Measurements from ENCODE around the gene MRPL43.

Gene MRPL43

DNA sequence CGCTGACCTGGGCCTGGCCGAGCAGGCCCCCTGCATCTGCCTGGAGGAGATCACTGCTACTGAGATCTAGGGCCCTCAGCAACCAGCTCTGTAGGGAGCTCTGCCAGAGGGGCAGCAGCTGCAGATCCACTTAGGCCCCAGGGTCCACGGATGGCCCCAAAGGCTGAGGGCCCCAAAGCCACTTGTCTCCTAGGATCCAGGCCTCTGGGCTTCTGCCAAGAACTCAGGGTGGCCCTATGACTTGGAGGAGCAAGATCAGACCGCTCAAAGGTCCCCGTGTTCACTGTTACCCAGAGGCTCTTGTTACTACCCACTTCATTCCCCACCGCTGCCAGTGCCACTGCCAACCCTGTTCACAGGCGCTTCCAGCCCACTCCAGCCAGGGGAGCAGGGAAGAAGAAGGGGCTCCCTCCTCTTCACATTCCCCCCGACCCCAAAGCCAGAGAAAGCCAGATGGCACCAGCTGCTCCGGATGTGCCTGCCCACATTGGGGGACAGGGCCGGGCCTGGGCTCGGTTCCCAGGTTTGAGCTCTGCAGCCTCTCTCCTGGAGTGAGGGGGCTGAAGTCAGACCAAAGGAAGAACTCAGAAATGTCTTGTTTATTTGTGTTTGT, 19.9 kb upstream of the MRPL43 start:
- no peak overlapping the region for H3K27ac ChIP-seq
- TF ChIP-seq ZFX (IDR thresholded peaks at IDR 0.05; ENCODE audit: borderline replicate concordance): no peak
- TF ChIP-seq, protein P1, sequence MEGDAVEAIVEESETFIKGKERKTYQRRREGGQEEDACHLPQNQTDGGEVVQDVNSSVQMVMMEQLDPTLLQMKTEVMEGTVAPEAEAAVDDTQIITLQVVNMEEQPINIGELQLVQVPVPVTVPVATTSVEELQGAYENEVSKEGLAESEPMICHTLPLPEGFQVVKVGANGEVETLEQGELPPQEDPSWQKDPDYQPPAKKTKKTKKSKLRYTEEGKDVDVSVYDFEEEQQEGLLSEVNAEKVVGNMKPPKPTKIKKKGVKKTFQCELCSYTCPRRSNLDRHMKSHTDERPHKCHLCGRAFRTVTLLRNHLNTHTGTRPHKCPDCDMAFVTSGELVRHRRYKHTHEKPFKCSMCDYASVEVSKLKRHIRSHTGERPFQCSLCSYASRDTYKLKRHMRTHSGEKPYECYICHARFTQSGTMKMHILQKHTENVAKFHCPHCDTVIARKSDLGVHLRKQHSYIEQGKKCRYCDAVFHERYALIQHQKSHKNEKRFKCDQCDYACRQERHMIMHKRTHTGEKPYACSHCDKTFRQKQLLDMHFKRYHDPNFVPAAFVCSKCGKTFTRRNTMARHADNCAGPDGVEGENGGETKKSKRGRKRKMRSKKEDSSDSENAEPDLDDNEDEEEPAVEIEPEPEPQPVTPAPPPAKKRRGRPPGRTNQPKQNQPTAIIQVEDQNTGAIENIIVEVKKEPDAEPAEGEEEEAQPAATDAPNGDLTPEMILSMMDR (IDR thresholded peaks at IDR 0.05): no peak

DNA sequence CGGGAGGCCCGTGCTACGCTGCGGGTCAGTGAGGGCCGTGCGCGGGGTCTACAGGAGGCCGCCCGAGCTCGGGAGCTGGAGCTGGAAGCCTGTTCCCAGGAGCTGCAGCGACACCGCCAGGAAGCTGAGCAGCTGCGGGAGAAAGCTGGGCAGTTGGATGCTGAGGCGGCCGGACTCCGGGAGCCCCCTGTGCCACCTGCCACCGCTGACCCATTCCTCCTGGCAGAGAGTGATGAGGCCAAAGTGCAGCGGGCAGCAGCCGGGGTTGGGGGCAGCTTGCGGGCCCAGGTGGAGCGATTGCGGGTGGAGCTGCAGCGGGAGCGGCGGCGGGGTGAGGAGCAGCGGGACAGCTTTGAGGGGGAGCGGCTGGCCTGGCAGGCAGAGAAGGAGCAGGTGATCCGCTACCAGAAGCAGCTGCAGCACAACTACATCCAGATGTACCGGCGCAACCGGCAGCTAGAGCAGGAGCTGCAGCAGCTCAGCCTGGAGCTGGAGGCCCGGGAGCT, 19.3 kb upstream of the MRPL43 start:
- TF ChIP-seq, protein P1 (IDR thresholded peaks at IDR 0.05): no peak
- TF ChIP-seq ZFX (IDR thresholded peaks at IDR 0.05; ENCODE audit: borderline replicate concordance): no peak
- no peak overlapping the region for H3K27ac ChIP-seq

DNA sequence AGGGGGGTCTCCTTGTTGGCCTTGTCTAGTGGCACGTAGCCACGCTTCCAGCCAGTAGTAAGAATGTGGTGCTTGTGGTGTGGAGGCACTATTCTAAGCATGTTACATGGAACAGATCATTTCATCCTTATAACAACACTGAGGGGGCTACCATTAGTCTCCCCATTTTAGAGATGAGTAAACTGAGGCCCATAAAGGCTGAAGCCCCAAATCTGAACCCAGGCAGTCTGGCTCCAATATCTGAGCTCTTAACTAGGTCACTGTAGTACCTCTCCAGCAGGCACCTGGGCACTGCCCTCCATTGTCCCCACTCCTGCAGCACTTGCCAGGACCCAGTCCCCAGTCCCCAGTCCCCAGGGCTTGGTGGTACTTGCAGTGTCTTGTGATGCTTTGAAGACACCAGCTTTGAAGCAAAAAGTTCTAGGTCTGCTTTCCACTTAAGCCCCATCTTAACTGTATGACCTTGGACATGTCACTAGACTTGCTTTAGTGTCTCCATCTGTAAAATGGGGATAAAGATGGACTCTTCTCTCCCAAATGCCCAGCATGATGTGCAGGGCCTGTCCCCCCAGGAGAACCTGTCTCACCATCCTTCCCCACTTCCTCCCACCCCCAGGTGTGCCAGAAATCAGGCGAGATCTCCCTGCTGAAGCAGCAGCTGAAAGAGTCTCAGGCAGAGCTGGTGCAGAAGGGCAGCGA, 18.7 kb upstream of the MRPL43 start:
- TF ChIP-seq, protein P1 (IDR thresholded peaks at IDR 0.05): no peak
- TF ChIP-seq ZFX (IDR thresholded peaks at IDR 0.05; ENCODE audit: borderline replicate concordance): no peak
- no peak overlapping the region for H3K27ac ChIP-seq

DNA sequence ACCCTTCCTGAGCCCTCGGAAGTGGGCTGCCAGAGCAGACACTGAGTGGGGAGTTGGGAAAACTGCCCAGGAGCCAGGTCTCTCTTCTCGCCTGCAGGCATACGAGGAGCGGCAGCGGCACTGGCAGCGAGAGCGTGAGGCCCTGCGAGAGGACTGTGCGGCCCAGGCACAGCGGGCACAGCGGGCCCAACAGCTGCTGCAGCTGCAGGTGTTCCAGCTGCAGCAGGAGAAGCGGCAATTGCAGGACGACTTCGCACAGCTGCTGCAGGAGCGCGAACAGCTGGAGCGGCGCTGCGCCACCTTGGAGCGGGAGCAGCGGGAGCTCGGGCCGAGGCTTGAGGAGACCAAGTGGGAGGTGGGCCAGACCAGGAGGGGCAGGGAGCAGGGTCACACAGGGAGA, 18.1 kb upstream of the MRPL43 start:
- no peak overlapping the region for H3K27ac ChIP-seq
- TF ChIP-seq, protein P1 (IDR thresholded peaks at IDR 0.05): no peak
- TF ChIP-seq ZFX (IDR thresholded peaks at IDR 0.05; ENCODE audit: borderline replicate concordance): no peak

DNA sequence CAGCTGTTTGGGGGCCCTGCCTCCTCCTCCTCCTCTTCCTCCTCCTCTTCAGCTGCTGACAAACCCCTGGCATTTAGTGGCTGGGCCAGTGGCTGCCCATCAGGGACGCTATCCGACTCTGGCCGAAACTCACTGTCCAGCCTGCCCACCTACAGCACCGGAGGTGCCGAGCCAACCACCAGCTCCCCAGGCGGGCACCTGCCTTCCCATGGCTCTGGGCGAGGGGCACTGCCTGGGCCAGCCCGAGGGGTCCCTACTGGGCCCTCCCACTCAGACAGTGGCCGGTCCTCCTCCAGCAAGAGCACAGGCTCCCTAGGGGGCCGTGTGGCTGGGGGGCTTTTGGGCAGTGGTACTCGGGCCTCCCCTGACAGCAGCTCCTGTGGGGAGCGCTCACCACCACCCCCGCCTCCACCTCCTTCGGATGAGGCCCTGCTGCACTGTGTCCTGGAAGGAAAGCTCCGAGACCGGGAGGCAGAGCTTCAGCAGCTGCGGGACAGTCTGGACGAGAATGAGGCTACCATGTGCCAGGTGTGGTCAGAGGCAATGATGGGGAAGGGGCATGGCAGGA, 16.4 kb upstream of the MRPL43 start:
- no peak for TF ChIP-seq ZFX (IDR thresholded peaks at IDR 0.05; ENCODE audit: borderline replicate concordance)
- TF ChIP-seq, protein P1 (IDR thresholded peaks at IDR 0.05): no peak

DNA sequence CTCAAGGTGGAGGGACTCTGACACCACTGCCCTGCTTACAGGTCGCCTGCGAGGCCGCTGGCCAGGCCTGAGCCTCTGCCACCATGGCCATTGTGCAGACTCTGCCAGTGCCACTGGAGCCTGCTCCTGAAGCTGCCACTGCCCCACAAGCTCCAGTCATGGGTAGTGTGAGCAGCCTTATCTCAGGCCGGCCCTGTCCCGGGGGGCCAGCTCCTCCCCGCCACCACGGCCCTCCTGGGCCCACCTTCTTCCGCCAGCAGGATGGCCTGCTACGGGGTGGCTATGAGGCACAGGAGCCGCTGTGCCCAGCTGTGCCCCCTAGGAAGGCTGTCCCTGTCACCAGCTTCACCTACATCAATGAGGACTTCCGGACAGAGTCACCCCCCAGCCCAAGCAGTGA, 15.2 kb upstream of the MRPL43 start:
- TF ChIP-seq ZFX (IDR thresholded peaks at IDR 0.05; ENCODE audit: borderline replicate concordance): no peak
- TF ChIP-seq, protein P1 (IDR thresholded peaks at IDR 0.05): no peak
- H3K27ac ChIP-seq: no peak overlapping the region

More for the DNA sequence above, 16.4 kb upstream of the MRPL43 start:
- no peak overlapping the region for H3K27ac ChIP-seq

DNA sequence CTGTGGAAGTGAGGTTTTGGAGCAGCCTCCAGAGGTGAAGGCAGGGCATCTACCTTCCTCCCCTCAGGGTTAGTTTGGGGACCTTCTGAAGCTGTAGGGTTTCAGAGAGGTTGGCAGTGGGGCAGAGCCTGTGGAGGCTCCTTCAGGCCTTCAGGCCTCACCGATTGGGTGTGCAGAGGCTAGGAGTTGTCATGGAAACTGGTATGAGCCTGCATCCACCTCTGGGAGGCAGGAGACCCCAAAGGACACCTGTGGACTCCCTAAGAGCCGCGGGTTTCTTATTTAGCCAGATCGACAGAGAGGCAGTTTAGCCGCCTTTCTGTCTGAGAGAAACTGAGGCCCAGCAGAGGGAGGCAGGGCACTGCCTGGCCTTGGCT, 14.3 kb upstream of the MRPL43 start:
- no peak for TF ChIP-seq ZFX (IDR thresholded peaks at IDR 0.05; ENCODE audit: borderline replicate concordance)
- TF ChIP-seq, protein P1 (IDR thresholded peaks at IDR 0.05): no peak
- peak overlapping the region; percentile 96; the same call in 1 of the 2 replicates for H3K27ac ChIP-seq
